Measurements from ENCODE around the gene CD44. TPM values are rescaled to one million over a fixed set of nuclear protein-coding genes. Genes with fewer than 3 reads are reported as not detected.

Gene CD44
- total RNA-seq, 1 experiment from 2014 or later: 15.9 TPM

- POLR2A ChIA-PET (ENCODE audit: low non-redundant PET): no interaction called here
- Histone ChIP-seq H3K36me3 (ENCODE audit: insufficient read depth, low read length, poor library complexity, severe bottlenecking) (no peaks in the 10 kb centered on the region), H3K4me1 (ENCODE audit: insufficient read depth, low read length, poor library complexity, severe bottlenecking) (peaks cover 9% of the 10 kb centered on the region), H3K9me3 (ENCODE audit: low read depth, low read length, poor library complexity, severe bottlenecking) (no peaks in the 10 kb centered on the region), H3K27me3 (replicated peaks; ENCODE audit: insufficient read depth, low read depth, low read length, poor library complexity) (peaks cover 71% of the 10 kb centered on the region), H3K4me3 (ENCODE audit: low read depth, low read length, poor library complexity, severe bottlenecking) (no peak overlapping the region), H3K27ac (ENCODE audit: low read depth, low read length, poor library complexity, severe bottlenecking) (no peak overlapping the region)
- intact Hi-C loops (cut with micrococcal nuclease; ENCODE audit: unreplicated experiment): no loop called here
- CTCF ChIA-PET: no interaction called here
- no peak for DNase-seq (ENCODE audit: low spot score)
- no peak for TF ChIP-seq CTCF (conservative IDR thresholded peaks at IDR 0.05; ENCODE audit: low read depth, low read length)
- TF ChIP-seq EZH2 (IDR thresholded peaks at IDR 0.05; ENCODE audit: borderline replicate concordance, low read depth, low read length, poor library complexity, severe bottlenecking): no peak
- no TSS peak for BruUV-seq (replicated peaks)
Measured at GRCh38 chr11:35138058-35138457, 913 bp upstream of the CD44 start.

GRCh38 chr11:35138606-35138942 lies 397 bp upstream of the CD44 start:
- CTCF ChIA-PET: no interaction called here
- H3K9me3 ChIP-seq (ENCODE audit: low read depth, low read length, poor library complexity, severe bottlenecking): no peaks in the 10 kb centered on the region
- H3K4me3 ChIP-seq (ENCODE audit: low read depth, low read length, poor library complexity, severe bottlenecking): peak overlapping the region; percentile 48
- no peaks in the 10 kb centered on the region for H3K36me3 ChIP-seq (ENCODE audit: insufficient read depth, low read length, poor library complexity, severe bottlenecking)
- POLR2A ChIA-PET (ENCODE audit: low non-redundant PET): no interaction called here
- no peak for TF ChIP-seq CTCF (conservative IDR thresholded peaks at IDR 0.05; ENCODE audit: low read depth, low read length)
- no peak for TF ChIP-seq EZH2 (IDR thresholded peaks at IDR 0.05; ENCODE audit: borderline replicate concordance, low read depth, low read length, poor library complexity, severe bottlenecking)
- intact Hi-C loops (cut with micrococcal nuclease; ENCODE audit: unreplicated experiment): no loop called here
- H3K27ac ChIP-seq (ENCODE audit: low read depth, low read length, poor library complexity, severe bottlenecking): no peak overlapping the region
- H3K27me3 ChIP-seq (replicated peaks; ENCODE audit: insufficient read depth, low read depth, low read length, poor library complexity): peaks cover 66% of the 10 kb centered on the region
- no peak for DNase-seq (ENCODE audit: low spot score)
- BruUV-seq (replicated peaks): no TSS peak
- peaks cover 9% of the 10 kb centered on the region for H3K4me1 ChIP-seq (ENCODE audit: insufficient read depth, low read length, poor library complexity, severe bottlenecking)

- peaks cover 19% of the 10 kb centered on the region for H3K4me1 ChIP-seq (ENCODE audit: insufficient read depth, low read length, poor library complexity, severe bottlenecking)
- H3K4me3 ChIP-seq (ENCODE audit: low read depth, low read length, poor library complexity, severe bottlenecking): peak overlapping the region; percentile 48
- H3K27ac ChIP-seq (ENCODE audit: low read depth, low read length, poor library complexity, severe bottlenecking): no peak overlapping the region
- TSS peak; percentile 59 for BruUV-seq (replicated peaks)
- H3K9me3 ChIP-seq (ENCODE audit: low read depth, low read length, poor library complexity, severe bottlenecking): no peaks in the 10 kb centered on the region
- DNase-seq (ENCODE audit: low spot score): no peak
- TF ChIP-seq CTCF (conservative IDR thresholded peaks at IDR 0.05; ENCODE audit: low read depth, low read length) (no peak), EZH2 (IDR thresholded peaks at IDR 0.05; ENCODE audit: borderline replicate concordance, low read depth, low read length, poor library complexity, severe bottlenecking) (no peak)
- H3K36me3 ChIP-seq (ENCODE audit: insufficient read depth, low read length, poor library complexity, severe bottlenecking): no peaks in the 10 kb centered on the region
- peaks cover 57% of the 10 kb centered on the region for H3K27me3 ChIP-seq (replicated peaks; ENCODE audit: insufficient read depth, low read depth, low read length, poor library complexity)
- intact Hi-C loops (cut with micrococcal nuclease; ENCODE audit: unreplicated experiment): no loop called here
- CTCF ChIA-PET: no interaction called here
- POLR2A ChIA-PET (ENCODE audit: low non-redundant PET): no interaction called here
Measured at GRCh38 chr11:35139722-35140282, 831 bp downstream of the CD44 start.

All from A673 (cell line).